Middle frontal gyrus (tissue), 1 donor: ENCODE measurements around the gene CTDP1.

ENCODE experiments used
- DNase-seq: peaks from one replicate; pipeline ENCODE4 v3.0.0-alpha.2; 2015; ENCODE audit warnings: low spot score; ENCODE audit errors: extremely low spot score

The CTDP1 gene

GRCh38 chr18:79760881-79761280 lies 81.3 kb downstream of the CTDP1 start:
- DNase-seq, result no peak

- DNase-seq, result no peak
Observed at GRCh38 chr18:79763407-79763806, 83.8 kb downstream of the CTDP1 start.

- no peak for DNase-seq
Observed at GRCh38 chr18:79764131-79764530, 84.5 kb downstream of the CTDP1 start.

- no peak for DNase-seq
Observed at GRCh38 chr18:79765491-79766245, 86.1 kb downstream of the CTDP1 start.

GRCh38 chr18:79766308-79766707 lies 86.7 kb downstream of the CTDP1 start:
- no peak for DNase-seq

GRCh38 chr18:79768745-79769144 lies 89.1 kb downstream of the CTDP1 start:
- no peak for DNase-seq

GRCh38 chr18:79769698-79770500 lies 90.3 kb downstream of the CTDP1 start:
- DNase-seq, result no peak

GRCh38 chr18:79770501-79770815 lies 90.9 kb downstream of the CTDP1 start:
- no peak for DNase-seq

GRCh38 chr18:79770826-79771225 lies 91.2 kb downstream of the CTDP1 start:
- no peak for DNase-seq

GRCh38 chr18:79771446-79772107 lies 92.0 kb downstream of the CTDP1 start:
- no peak for DNase-seq

- no peak for DNase-seq
Observed at GRCh38 chr18:79772108-79772864, 92.7 kb downstream of the CTDP1 start.

- no peak for DNase-seq
Observed at GRCh38 chr18:79772865-79773696, 93.5 kb downstream of the CTDP1 start.

GRCh38 chr18:79774111-79774510 lies 94.5 kb downstream of the CTDP1 start:
- no peak for DNase-seq

GRCh38 chr18:79775441-79776221 lies 96.0 kb downstream of the CTDP1 start:
- no peak for DNase-seq

GRCh38 chr18:79776674-79777073 lies 97.1 kb downstream of the CTDP1 start:
- no peak for DNase-seq

GRCh38 chr18:79778291-79778791 lies 98.7 kb downstream of the CTDP1 start:
- DNase-seq, result no peak

- DNase-seq, result no peak
Observed at GRCh38 chr18:79779021-79779699, 99.6 kb downstream of the CTDP1 start.

- DNase-seq, result no peak
Observed at GRCh38 chr18:79779700-79780190, 100.1 kb downstream of the CTDP1 start.

- DNase-seq, result no peak
Observed at GRCh38 chr18:79780547-79780946, 100.9 kb downstream of the CTDP1 start.
